GM19099 (cell line): Measurements from ENCODE around the gene CD96.

Experiments
- POLR2A ChIP-seq: IDR thresholded peaks from 3 replicates; pipeline ENCODE4 v1.6.1; 2011; ENCODE audit warnings: low read depth; ENCODE audit not compliant: insufficient read length; ENCODE audit errors: extremely low read depth

The CD96 gene

GRCh38 chr3:111541911-111542483 is at the start of gene CD96:
Gene CD96, plus strand, starts transcription at chr3:111542197. Its CDS starts 52 bp downstream, at chr3:111542249.
- no peak for TF ChIP-seq POLR2A

- no peak for TF ChIP-seq POLR2A
These were observed 48.7 kb upstream of the CD96 start for GRCh38 chr3:111493276-111493675.

DNA sequence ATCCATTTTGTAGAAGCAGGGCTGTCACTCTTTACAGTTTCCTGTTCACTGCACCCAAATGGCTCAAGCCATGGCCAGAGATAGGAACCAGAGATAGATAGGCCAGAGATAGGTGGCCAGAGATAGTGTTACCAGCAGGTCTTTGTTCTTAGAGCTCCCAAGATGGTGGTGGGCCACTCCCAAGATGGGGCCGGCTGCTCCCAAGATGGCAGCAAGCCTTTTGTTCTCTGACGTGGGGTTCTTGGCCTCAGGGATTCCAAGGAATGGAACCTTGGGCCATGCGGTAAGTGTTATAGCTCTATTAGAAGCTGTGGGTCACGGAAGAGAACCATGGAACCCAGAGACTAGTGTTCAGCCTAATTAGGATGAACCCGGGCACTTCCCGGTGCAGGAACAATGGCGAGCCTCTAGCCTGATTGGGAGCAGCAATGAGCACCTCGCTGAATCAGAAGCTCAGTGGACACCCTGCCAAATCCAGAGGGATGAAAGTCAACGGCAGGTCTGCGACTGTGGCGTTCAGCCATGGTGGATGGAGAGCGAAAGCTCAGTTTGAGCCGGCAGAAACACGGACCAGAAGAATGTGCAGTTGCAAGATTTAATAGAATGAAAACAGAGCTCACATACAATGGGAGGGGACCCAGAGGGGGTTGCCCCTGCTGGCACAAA is 45.0 kb upstream of the CD96 start:
- TF ChIP-seq POLR2A: no peak

DNA sequence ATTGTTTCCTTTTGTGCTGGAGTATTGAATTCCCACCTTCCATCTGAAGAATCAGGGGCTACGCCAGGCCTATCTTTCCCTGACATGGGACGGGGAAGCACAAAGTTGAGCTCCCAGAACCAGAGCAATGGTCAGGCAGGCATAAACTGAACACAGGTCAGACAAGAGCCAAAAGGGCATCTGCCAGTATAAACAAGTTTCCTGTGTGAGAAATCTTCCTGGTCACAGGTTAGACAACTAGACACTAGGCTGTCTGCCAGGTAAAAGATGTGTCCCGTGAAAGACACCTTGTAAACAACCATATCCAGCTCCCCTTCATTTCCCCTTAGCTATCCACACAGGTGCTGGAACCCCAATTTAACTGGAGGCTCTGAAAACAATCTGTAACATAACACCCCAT is 44.0 kb upstream of the CD96 start:
- TF ChIP-seq POLR2A: no peak

GRCh38 chr3:111506435-111506834 is 35.6 kb upstream of the CD96 start:
- no peak for TF ChIP-seq POLR2A

DNA sequence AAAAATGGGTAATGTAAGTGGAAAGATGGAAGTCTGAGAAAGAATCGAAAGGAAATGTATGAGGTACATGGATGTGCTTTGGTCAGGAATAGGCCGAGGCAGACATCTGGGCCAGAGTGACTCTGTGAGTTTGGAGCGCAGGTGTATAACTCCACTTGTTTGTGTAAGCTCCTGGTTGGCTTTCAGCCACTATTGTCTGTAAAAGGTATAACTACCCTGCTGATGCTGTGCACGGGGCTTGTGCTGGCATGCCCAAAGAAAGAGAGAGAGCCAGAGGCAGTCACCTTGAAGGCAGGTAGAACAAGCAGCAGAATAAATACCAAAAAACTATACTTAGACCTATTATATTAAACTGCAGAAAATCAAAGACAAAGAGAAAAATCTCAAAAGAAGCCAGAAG is 32.7 kb upstream of the CD96 start:
- no peak for TF ChIP-seq POLR2A

GRCh38 chr3:111517801-111518200 is 24.2 kb upstream of the CD96 start:
- TF ChIP-seq POLR2A: no peak

GRCh38 chr3:111519178-111519855 is 22.7 kb upstream of the CD96 start:
- no peak for TF ChIP-seq POLR2A

DNA sequence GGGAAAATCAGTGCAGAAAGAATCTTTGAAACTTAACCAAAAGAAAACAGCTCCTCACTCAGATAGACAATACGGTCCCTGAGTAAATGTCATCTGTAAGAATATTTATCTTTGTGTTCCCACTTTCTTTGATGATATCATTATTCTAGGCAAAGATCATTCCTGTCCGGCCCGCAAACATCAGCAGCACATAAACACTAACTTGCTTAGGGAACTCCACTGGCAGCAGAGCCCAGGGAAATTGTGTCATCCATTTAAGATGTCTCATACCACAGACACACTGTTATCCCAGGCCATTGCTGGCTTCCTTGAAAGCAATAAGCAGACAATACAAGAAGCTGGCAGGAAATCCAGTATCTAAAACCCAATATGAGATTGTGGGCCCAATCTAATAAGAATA is 20.1 kb upstream of the CD96 start:
- TF ChIP-seq POLR2A: no peak

DNA sequence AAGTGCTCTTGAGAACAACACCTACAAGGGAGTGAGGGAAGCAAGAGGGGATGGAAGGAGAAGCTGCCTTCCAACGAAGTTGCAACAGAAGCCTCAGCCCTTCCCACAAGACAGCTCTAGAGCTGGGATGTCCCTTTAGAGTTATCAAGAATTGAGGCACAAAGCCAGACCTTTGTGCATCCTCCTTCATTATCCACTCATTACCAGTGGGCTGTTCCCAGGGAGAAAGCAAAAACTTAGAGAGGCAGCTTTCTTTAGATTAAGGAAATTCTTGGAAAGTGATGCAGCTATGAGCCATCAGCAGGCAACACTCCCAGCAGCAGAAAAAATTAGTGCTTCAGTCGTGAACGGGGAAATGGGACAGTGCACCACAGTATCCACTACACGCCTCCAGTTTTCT is 10.6 kb upstream of the CD96 start:
- TF ChIP-seq POLR2A: no peak

DNA sequence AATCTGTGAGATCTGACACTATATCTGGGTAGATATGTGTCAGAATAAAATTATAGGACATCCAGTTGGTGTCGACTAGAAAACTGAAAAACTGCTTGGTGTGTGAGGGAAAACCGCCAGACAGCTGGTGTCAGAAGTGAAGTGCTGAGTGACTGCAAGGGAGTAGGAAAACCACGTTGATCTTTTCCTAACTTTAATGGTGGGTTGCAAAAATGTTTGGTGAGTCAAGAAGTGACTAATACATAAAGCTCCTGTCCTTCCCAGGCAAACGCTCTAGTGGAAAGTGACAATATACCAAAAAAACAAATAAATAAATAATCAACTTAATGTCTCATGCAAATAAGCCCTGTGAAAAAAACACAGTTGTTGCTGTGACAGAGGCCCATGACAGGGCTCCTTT is 7.3 kb upstream of the CD96 start:
- TF ChIP-seq POLR2A: no peak

DNA sequence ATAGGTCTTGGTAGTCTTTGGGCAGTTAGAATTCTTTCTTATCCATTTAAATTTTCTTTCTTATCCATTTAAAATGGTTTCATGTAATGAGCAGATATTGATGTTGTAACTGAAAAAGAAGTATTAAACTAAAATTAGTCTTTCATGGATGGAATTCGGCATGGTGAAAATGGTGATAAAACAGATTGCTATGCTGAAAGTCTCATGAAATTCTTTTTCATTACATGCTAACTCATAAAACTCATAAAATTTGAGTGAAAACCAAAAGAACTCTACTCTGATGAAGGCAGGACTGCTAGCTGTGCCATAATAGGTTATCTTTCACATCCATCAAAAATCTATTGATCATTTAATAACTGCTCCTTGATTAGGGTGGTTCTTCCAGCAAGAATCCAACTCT is 3.9 kb upstream of the CD96 start:
- no peak for TF ChIP-seq POLR2A

- TF ChIP-seq POLR2A: no peak
These were observed 3.3 kb upstream of the CD96 start for GRCh38 chr3:111538681-111539083.

- TF ChIP-seq POLR2A: no peak
These were observed 2.4 kb upstream of the CD96 start for GRCh38 chr3:111539351-111540331.

DNA sequence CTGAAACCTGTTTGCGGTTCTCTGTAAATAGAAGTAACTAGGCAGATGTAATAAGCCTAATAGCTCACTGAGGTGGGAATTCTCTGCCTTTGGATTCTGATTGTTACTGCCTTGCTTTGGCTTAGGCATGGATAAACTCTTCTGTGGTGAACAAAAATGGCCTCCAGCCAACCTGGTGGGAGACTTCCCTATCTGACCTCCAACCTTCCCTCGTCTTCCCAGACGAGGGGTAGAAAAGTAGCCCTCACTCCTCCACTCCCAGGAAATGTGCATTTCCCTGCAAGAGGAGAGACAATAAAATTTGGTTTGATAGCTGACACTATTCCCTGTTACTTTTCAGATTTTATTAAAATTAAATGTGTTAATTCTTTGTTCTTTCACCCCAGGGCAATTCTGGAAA is 606 bp upstream of the CD96 start:
- TF ChIP-seq POLR2A: no peak

DNA sequence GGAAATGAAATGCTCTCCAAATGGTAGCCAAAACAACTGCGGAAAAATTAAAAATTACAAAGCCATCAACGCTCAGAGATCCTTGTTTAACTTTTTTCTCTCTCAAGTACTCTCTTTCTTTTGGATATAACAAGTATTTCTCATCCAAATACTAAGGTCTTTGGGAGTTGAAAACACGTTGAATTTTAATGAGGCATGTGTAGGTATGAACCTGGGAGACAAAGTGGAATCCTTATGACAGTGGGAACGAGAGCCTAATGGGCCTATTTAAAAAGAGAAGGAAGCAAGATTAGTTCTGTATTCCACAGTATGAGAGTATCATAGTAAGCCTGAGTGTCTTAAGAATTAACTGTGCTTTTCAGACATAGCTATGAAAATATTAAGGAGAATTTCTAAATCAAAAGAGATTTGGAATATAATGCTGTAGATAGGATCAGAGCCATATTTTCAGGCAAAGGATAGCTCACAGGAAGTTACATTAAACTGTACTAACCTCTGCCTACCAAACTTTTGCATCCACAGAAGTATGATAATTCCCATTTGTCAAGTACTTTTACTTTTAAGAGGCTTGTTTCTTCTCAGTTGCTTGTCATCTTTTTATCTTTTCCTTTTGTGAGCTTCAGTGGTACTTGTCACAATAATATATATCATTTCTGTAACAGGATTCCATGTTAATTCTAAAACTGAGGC is 759 bp downstream of the CD96 start:
- no peak for TF ChIP-seq POLR2A
